DOHH2 (cell line): ENCODE data around the gene ATP2B3.

Experiments
- EZH2phosphoT487 ChIP-seq: fragments of 200-600 bp; sonication (generic); IDR thresholded peaks from 2 replicates; pipeline ENCODE4 v1.6.1; 2017; ENCODE audit warnings: borderline replicate concordance, mild to moderate bottlenecking, antibody characterized with exemption, low read length, moderate library complexity, mixed read lengths
- TF ChIP-seq, protein P1 (sequence below): fragments of 200-600 bp; sonication (generic); IDR thresholded peaks from one replicate; pipeline ENCODE4 v1.5.1; 2014; ENCODE audit warnings: antibody characterized with exemption, mild to moderate bottlenecking, low read depth, low read length; ENCODE audit not compliant: poor library complexity, severe bottlenecking

DNA sequence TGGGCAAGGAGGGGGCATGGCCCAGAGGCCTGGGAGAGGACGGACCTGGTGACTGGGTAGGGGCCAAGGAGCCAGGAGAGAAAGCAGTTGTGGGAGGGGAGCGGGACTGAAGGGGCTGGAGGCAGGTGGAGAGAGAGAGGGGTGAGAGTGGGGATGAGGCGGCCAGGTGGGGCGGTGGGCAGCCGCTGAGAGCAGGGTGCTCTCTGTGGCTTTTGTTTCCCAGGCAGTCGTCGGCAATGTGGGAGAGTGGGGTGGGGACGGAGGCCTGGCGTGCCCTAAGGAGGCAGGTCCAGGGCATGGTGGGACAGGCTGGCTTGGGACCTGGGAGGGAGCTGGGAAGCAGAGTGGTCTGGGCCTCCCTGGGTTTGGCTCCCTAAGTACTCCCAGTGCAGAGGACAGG lies 3.2 kb upstream of the ATP2B3 start:
- TF ChIP-seq, protein P1, sequence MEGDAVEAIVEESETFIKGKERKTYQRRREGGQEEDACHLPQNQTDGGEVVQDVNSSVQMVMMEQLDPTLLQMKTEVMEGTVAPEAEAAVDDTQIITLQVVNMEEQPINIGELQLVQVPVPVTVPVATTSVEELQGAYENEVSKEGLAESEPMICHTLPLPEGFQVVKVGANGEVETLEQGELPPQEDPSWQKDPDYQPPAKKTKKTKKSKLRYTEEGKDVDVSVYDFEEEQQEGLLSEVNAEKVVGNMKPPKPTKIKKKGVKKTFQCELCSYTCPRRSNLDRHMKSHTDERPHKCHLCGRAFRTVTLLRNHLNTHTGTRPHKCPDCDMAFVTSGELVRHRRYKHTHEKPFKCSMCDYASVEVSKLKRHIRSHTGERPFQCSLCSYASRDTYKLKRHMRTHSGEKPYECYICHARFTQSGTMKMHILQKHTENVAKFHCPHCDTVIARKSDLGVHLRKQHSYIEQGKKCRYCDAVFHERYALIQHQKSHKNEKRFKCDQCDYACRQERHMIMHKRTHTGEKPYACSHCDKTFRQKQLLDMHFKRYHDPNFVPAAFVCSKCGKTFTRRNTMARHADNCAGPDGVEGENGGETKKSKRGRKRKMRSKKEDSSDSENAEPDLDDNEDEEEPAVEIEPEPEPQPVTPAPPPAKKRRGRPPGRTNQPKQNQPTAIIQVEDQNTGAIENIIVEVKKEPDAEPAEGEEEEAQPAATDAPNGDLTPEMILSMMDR = no peak
- no peak for TF ChIP-seq EZH2phosphoT487
